Lung (tissue), 12 donors: Measurements from ENCODE around the gene BCKDHB. TPM values are rescaled to one million over a fixed set of nuclear protein-coding genes. Genes with fewer than 3 reads are reported as not detected.

Experiments used
- ATAC-seq: fragments of 200-7000 bp; cut with Tn5 transposase; one replicate; pipeline ENCODE4 v1.9.1; 2020; ENCODE audit warnings: moderate number of reproducible peaks; ENCODE audit not compliant: insufficient read depth, low FRiP score
- DNase-seq, 3 donors: peaks; one replicate each; pipeline ENCODE4 v3.0.0-alpha.2; 2013 to 2017
- H3K27ac ChIP-seq, 2 donors: one replicate each; pipeline ENCODE4 v1.5.1; 2013; ENCODE audit warnings: mild to moderate bottlenecking in 2 of 2, moderate library complexity in 2 of 2, control low read depth in 1 of 2, inconsistent platforms in 1 of 2, low read depth in 1 of 2, low read length in 1 of 2
- H3K27me3 ChIP-seq, 3 donors: one replicate each; pipeline ENCODE4 v1.5.1; 2013; ENCODE audit warnings: low read length in 2 of 3; ENCODE audit not compliant: control insufficient read depth in 3 of 3, insufficient read depth in 3 of 3
- H3K36me3 ChIP-seq, 4 donors: one replicate each; pipeline ENCODE4 v1.5.1; 2013; ENCODE audit warnings: low read length in 4 of 4, mild to moderate bottlenecking in 1 of 4, moderate library complexity in 1 of 4; ENCODE audit not compliant: control insufficient read depth in 4 of 4, insufficient read depth in 4 of 4
- H3K4me1 ChIP-seq, 5 donors: one replicate each; pipeline ENCODE4 v1.5.1; 2013; ENCODE audit warnings: low read length in 5 of 5, mild to moderate bottlenecking in 2 of 5, moderate library complexity in 1 of 5; ENCODE audit not compliant: control insufficient read depth in 5 of 5, insufficient read depth in 5 of 5
- H3K4me3 ChIP-seq: one replicate; pipeline ENCODE4 v1.5.1; 2013; ENCODE audit warnings: mild to moderate bottlenecking, control low read depth, moderate library complexity
- H3K9ac ChIP-seq, 2 donors: one replicate each; pipeline ENCODE4 v1.5.1; 2013; ENCODE audit warnings: low read length in 2 of 2, control low read depth in 1 of 2; ENCODE audit not compliant: insufficient read depth in 1 of 2
- H3K9me3 ChIP-seq, 4 donors: one replicate each; pipeline ENCODE4 v1.5.1; 2013; ENCODE audit warnings: low read length in 3 of 4, mild to moderate bottlenecking in 1 of 4, moderate library complexity in 1 of 4; ENCODE audit not compliant: control insufficient read depth in 4 of 4, insufficient read depth in 3 of 4
- WGBS, 2 donors: extraction: QIAGEN DNeasy Blood & Tissue Kit; methylation state at CpG; one replicate each; pipeline ENCODE4 v1.1.7; 2013; 5-methylcytosine and 5-hydroxymethylcytosine counted together
- polyA plus RNA-seq, 2 donors: library from polyadenylated mRNA; stranded (reverse); fragments of 200-250 nt; gene quantifications; one replicate each; pipeline ENCODE4 v1.2.1, GENCODE V29; 2013
- total RNA-seq, 2 donors: library from RNA; depleted of rRNA in 1 of 2; stranded (reverse); fragments of >200 nt in 1 of 2; gene quantifications; one replicate each; pipeline ENCODE4 v1.2.1, GENCODE V29; 2014 to 2021
- TF ChIP-seq, protein P1 (sequence below): IDR thresholded peaks from 2 replicates; pipeline ENCODE4 v1.5.1; 2012; ENCODE audit warnings: mild to moderate bottlenecking; ENCODE audit errors: control extremely low read depth, extremely low read depth
- donor health status: control.
- donor health status: control.
- donor health status: Bipolar disorder and iron deficiency.
- donor health status: healthy.
- donor health status: DM: yes; HTN: yes; CAD: no.

BCKDHB gene
- total and polyA plus RNA-seq, 4 donors: 6.9 to 27.7 (median 15.7) TPM

DNA sequence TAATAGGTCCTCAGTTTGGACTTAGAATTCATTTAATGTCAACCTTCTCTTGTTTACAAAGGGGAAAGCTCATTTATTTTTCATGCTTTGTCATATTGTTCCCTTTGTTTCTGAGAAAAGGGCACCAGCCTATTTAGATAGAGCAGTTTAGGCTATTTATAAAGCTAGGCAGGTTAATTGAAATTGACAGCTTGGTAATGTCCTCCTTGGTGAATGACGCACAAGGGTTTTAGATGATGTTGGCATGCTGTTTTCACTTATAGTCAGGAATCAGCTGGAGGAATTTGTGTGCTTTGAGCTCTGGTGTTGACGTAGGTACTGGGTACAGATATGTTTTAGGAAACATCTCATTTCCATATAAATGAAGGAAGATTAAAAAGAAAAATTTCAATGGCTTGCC lies 45.2 kb downstream of the BCKDHB start:
- no peak overlapping the region for H3K4me3 ChIP-seq
- no peak overlapping the region for H3K9ac ChIP-seq
- peak overlapping the region in 1 of 2 donors; percentile 29 for H3K27ac ChIP-seq
- DNase-seq: no peak
- H3K27me3 ChIP-seq: no peaks in the 10 kb centered on the region
- TF ChIP-seq, protein P1, sequence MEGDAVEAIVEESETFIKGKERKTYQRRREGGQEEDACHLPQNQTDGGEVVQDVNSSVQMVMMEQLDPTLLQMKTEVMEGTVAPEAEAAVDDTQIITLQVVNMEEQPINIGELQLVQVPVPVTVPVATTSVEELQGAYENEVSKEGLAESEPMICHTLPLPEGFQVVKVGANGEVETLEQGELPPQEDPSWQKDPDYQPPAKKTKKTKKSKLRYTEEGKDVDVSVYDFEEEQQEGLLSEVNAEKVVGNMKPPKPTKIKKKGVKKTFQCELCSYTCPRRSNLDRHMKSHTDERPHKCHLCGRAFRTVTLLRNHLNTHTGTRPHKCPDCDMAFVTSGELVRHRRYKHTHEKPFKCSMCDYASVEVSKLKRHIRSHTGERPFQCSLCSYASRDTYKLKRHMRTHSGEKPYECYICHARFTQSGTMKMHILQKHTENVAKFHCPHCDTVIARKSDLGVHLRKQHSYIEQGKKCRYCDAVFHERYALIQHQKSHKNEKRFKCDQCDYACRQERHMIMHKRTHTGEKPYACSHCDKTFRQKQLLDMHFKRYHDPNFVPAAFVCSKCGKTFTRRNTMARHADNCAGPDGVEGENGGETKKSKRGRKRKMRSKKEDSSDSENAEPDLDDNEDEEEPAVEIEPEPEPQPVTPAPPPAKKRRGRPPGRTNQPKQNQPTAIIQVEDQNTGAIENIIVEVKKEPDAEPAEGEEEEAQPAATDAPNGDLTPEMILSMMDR: no peak
- WGBS, 2 donors: 85 to 92% methylated on average over 2 of the region's 2 CpGs
- no peak for ATAC-seq
- H3K36me3 ChIP-seq: no peaks in the 10 kb centered on the region
- H3K4me1 ChIP-seq: peaks cover 0 to 4% (median 0%) of the 10 kb centered on the region in 5 donors
- H3K9me3 ChIP-seq: no peaks in the 10 kb centered on the region

DNA sequence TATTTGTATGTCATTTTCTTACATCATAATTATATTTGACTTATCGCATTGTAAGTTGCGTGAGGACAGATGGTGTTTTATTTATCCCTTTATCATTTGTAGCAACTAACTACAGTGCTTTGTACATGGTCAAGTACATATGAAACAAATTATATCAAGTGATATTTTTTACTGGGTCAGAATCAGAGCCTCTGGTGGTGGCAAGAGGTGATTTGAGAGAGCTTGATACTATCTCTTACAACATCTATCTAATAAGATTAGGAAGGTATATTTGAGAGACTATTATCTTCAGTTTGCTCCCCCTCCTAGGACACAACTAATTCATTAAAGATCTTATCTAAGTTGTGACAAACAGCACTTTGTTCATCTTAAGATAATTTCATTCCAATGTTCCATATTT lies 47.7 kb downstream of the BCKDHB start:
- TF ChIP-seq, protein P1: no peak
- Histone ChIP-seq H3K9ac (no peak overlapping the region), H3K9me3 (no peaks in the 10 kb centered on the region), H3K36me3 (peaks cover 0 to 2% (median 0%) of the 10 kb centered on the region in 4 donors), H3K4me3 (no peak overlapping the region), H3K27ac (no peak overlapping the region), H3K4me1 (peaks cover 0 to 4% (median 0%) of the 10 kb centered on the region in 5 donors), H3K27me3 (no peaks in the 10 kb centered on the region)
- WGBS, 2 donors: 97 to 99% methylated on average over 2 of the region's 2 CpGs
- ATAC-seq: no peak
- no peak for DNase-seq

DNA sequence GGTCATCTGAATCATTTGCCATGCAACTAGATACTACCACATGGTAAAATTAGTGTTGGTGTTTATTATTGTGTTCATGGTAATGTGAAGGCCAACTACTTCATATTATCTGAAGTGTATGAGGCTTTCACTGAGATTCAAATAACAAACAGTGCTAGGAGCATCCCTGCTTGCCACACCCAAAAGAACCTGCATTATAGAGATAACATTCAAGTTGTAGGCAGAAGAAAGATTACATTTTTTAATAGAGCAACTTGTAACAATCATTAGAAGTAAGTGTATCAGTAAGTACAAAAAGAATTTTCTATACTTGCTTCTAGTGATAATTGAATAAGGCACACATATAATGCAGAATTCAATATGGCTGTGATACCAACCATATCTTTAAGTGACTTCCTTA lies 49.8 kb downstream of the BCKDHB start:
- Histone ChIP-seq H3K4me1 (peaks cover 0 to 4% (median 0%) of the 10 kb centered on the region in 5 donors), H3K9me3 (no peaks in the 10 kb centered on the region), H3K36me3 (peaks cover 0 to 2% (median 0%) of the 10 kb centered on the region in 4 donors), H3K9ac (no peak overlapping the region), H3K27ac (no peak overlapping the region), H3K27me3 (no peaks in the 10 kb centered on the region), H3K4me3 (no peak overlapping the region)
- TF ChIP-seq, protein P1: no peak
- DNase-seq: no peak
- no peak for ATAC-seq

DNA sequence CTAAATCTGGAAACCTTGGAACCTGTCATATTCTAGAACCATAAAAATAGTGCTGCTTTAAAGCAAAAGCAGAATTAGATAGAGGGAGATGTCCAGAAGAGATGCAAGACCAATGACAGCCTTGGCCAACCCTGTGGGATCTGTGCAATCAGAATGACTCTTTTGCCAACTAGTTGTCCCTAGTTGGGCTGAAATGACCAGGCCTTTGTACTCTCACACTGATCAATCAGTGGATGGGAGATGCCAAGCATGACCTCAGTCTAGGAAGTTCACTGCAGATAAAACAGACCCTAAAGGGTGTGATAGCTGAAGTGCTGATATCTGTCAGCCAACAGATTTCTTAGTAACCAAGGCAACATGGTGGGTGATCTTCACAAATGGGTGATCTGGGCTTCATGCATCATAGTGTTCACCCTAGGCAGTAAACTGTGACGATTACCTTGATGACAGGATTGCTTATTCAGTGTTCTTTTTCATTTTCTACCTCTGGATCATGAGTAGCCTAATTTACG lies 52.1 kb downstream of the BCKDHB start:
- ATAC-seq (no peak), DNase-seq (no peak)
- Histone ChIP-seq H3K9ac (no peak overlapping the region), H3K36me3 (peaks cover 0 to 2% (median 0%) of the 10 kb centered on the region in 4 donors), H3K27ac (no peak overlapping the region), H3K4me1 (peaks cover 0 to 3% (median 2%) of the 10 kb centered on the region in 5 donors), H3K9me3 (no peaks in the 10 kb centered on the region), H3K27me3 (no peaks in the 10 kb centered on the region), H3K4me3 (no peak overlapping the region)
- WGBS, 2 donors: 85 to 93% methylated on average over 2 of the region's 2 CpGs
- TF ChIP-seq, protein P1: no peak
